Measurements from ENCODE around the gene UBTD2. TPM values are rescaled to one million over a fixed set of nuclear protein-coding genes. Genes with fewer than 3 reads are reported as not detected.
A peak's percentile ranks its signal among the peaks of the same experiment; 100 is the strongest.

Gene UBTD2
- total RNA-seq, 1 experiment from 2014 or later, result 22.6 TPM

GRCh38 chr5:172278356-172278755 is 5.2 kb downstream of the UBTD2 start:
- no peak overlapping the region for H3K27ac ChIP-seq (ENCODE audit: low read length)
- H3K36me3 ChIP-seq (ENCODE audit: low read depth, low read length), result no peaks in the 10 kb centered on the region; the same call in 1 of the 2 replicates
- H3K27me3 ChIP-seq (ENCODE audit: low read length), result no peaks in the 10 kb centered on the region
- DNase-seq, result no peak
- no peak overlapping the region for H3K4me2 ChIP-seq (ENCODE audit: low read length)
- intact Hi-C loops (cut with micrococcal nuclease), result no loop called here
- ATAC-seq, result no peak
- H3K79me2 ChIP-seq (ENCODE audit: low read length), result peaks cover 100% of the 10 kb centered on the region
- H2AFZ ChIP-seq (ENCODE audit: low read length), result no peak overlapping the region
- CTCF ChIA-PET, result no interaction called here
- H3F3A ChIP-seq (ENCODE audit: low read length, unreplicated experiment), result peaks cover 6% of the 10 kb centered on the region
- H3K4me3 ChIP-seq (ENCODE audit: low read length), result no peak overlapping the region
- peaks cover 29% of the 10 kb centered on the region for H4K20me1 ChIP-seq (ENCODE audit: low read length)
- BruUV-seq (replicated peaks), result no TSS peak
- no peak overlapping the region for H3K9ac ChIP-seq (ENCODE audit: low read length)
- no peak for TF ChIP-seq EZH2 (IDR thresholded peaks at IDR 0.05; ENCODE audit: low read length, unreplicated experiment)
- no peak for TF ChIP-seq CTCF (conservative IDR thresholded peaks at IDR 0.05; ENCODE audit: low read depth, low read length)
- no peak for TF ChIP-seq EZH2phosphoT487 (IDR thresholded peaks at IDR 0.05; ENCODE audit: borderline replicate concordance, low read length)
- no peaks in the 10 kb centered on the region for H3K9me2 ChIP-seq (replicated peaks; ENCODE audit: low read length)
- H3K9me3 ChIP-seq (ENCODE audit: low read length), result no peaks in the 10 kb centered on the region
- H3K4me1 ChIP-seq (ENCODE audit: insufficient read depth, low read length), result peaks cover 37% of the 10 kb centered on the region
- POLR2A ChIA-PET (ENCODE audit: unreplicated experiment), result no interaction called here

- Histone ChIP-seq H3K4me1 (ENCODE audit: insufficient read depth, low read length) (peaks cover 30% of the 10 kb centered on the region), H3F3A (ENCODE audit: low read length, unreplicated experiment) (no peaks in the 10 kb centered on the region), H3K9me3 (ENCODE audit: low read length) (no peaks in the 10 kb centered on the region), H4K20me1 (ENCODE audit: low read length) (peaks cover 35% of the 10 kb centered on the region), H2AFZ (ENCODE audit: low read length) (no peak overlapping the region), H3K4me2 (ENCODE audit: low read length) (peak overlapping the region; percentile 20), H3K9ac (ENCODE audit: low read length) (no peak overlapping the region), H3K36me3 (ENCODE audit: low read depth, low read length) (no peaks in the 10 kb centered on the region; the same call in 1 of the 2 replicates), H3K27me3 (ENCODE audit: low read length) (no peaks in the 10 kb centered on the region), H3K9me2 (replicated peaks; ENCODE audit: low read length) (no peaks in the 10 kb centered on the region), H3K27ac (ENCODE audit: low read length) (peak overlapping the region; percentile 4; the same call in 1 of the 2 replicates), H3K4me3 (ENCODE audit: low read length) (no peak overlapping the region), H3K79me2 (ENCODE audit: low read length) (peaks cover 100% of the 10 kb centered on the region)
- ATAC-seq (peak; percentile 80), DNase-seq (peak; percentile 65)
- ChIA-PET CTCF (no interaction called here), POLR2A (ENCODE audit: unreplicated experiment) (no interaction called here)
- intact Hi-C loops (cut with micrococcal nuclease), result no loop called here
- no TSS peak for BruUV-seq (replicated peaks)
- TF ChIP-seq EZH2 (IDR thresholded peaks at IDR 0.05; ENCODE audit: low read length, unreplicated experiment) (no peak), CTCF (conservative IDR thresholded peaks at IDR 0.05; ENCODE audit: low read depth, low read length) (no peak), EZH2phosphoT487 (IDR thresholded peaks at IDR 0.05; ENCODE audit: borderline replicate concordance, low read length) (no peak)
Measured at GRCh38 chr5:172276214-172276613, 7.3 kb downstream of the UBTD2 start.

DNA sequence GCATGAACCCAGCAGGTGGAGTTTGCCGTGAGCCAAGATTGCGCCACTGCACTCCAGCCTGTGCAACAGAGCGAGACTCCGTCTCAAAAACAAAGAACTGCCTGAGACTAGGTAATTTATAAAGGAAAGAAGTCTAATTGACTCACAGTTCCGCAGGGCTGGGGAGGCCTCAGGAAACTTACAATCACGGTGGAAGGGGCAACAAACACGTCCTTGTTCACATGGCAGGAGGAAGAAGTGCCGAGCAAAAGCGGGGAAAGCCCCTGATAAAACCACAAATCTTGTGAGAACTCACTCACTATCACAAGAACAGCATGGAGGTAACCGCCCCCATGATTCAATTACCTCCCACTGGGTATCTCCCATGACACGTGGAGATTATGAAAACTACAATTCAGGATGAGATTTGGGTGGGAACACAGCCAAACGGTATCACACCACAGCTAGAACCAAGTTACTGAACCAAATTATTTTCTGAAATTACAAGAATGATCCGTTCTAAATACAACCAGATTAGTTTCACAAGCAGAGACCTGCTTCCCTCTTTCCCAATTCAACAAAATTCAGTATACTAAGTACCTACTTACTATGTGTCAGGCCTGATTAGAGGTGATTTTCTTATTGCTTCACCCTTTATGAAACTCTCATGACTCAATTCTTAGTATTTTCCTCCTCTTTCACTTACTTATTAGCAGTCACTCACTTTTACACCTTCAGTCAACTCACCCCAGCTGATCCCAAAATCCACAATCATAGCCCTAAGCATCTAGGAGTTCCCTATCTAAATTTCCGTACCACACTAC is 8.4 kb downstream of the UBTD2 start:
- H2AFZ ChIP-seq (ENCODE audit: low read length), result no peak overlapping the region
- no peaks in the 10 kb centered on the region for H3F3A ChIP-seq (ENCODE audit: low read length, unreplicated experiment)
- no TSS peak for BruUV-seq (replicated peaks)
- no peak overlapping the region for H3K4me3 ChIP-seq (ENCODE audit: low read length)
- H3K4me2 ChIP-seq (ENCODE audit: low read length), result no peak overlapping the region
- DNase-seq, result no peak
- intact Hi-C loops (cut with micrococcal nuclease), result no loop called here
- H3K27ac ChIP-seq (ENCODE audit: low read length), result no peak overlapping the region
- ChIA-PET POLR2A (ENCODE audit: unreplicated experiment) (no interaction called here), CTCF (no interaction called here)
- no peak for ATAC-seq
- no peaks in the 10 kb centered on the region; the same call in 1 of the 2 replicates for H3K36me3 ChIP-seq (ENCODE audit: low read depth, low read length)
- H3K9ac ChIP-seq (ENCODE audit: low read length), result no peak overlapping the region
- peaks cover 23% of the 10 kb centered on the region for H3K4me1 ChIP-seq (ENCODE audit: insufficient read depth, low read length)
- TF ChIP-seq EZH2 (IDR thresholded peaks at IDR 0.05; ENCODE audit: low read length, unreplicated experiment) (no peak), EZH2phosphoT487 (IDR thresholded peaks at IDR 0.05; ENCODE audit: borderline replicate concordance, low read length) (no peak), CTCF (conservative IDR thresholded peaks at IDR 0.05; ENCODE audit: low read depth, low read length) (no peak)
- no peaks in the 10 kb centered on the region for H3K27me3 ChIP-seq (ENCODE audit: low read length)
- no peaks in the 10 kb centered on the region for H3K9me3 ChIP-seq (ENCODE audit: low read length)
- H4K20me1 ChIP-seq (ENCODE audit: low read length), result peaks cover 31% of the 10 kb centered on the region
- peaks cover 99% of the 10 kb centered on the region for H3K79me2 ChIP-seq (ENCODE audit: low read length)
- no peaks in the 10 kb centered on the region for H3K9me2 ChIP-seq (replicated peaks; ENCODE audit: low read length)

Measured in PC-3 (cell line).